ENCODE measurements around the gene QTRT2.

DNA sequence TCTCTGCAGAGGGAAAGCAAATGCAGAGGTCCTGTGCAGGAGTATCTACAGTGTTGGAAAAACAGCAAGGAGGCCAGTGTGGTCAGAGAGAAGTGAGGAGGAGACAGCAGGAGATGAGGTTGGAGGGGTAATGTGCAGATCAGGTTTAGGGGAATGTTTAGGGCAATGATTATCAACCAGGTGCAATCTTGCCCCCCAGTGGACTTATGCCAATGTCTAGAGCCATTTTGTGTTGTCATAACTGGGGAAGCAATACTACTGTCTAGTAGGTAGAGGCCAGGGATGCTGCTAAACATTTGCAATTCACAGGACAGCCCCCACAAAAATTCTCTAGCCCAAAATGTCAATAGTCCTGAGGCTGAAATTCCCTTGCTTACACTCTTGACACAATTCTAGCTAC lies 13.3 kb upstream of the QTRT2 start:
- TF ChIP-seq, protein P1, sequence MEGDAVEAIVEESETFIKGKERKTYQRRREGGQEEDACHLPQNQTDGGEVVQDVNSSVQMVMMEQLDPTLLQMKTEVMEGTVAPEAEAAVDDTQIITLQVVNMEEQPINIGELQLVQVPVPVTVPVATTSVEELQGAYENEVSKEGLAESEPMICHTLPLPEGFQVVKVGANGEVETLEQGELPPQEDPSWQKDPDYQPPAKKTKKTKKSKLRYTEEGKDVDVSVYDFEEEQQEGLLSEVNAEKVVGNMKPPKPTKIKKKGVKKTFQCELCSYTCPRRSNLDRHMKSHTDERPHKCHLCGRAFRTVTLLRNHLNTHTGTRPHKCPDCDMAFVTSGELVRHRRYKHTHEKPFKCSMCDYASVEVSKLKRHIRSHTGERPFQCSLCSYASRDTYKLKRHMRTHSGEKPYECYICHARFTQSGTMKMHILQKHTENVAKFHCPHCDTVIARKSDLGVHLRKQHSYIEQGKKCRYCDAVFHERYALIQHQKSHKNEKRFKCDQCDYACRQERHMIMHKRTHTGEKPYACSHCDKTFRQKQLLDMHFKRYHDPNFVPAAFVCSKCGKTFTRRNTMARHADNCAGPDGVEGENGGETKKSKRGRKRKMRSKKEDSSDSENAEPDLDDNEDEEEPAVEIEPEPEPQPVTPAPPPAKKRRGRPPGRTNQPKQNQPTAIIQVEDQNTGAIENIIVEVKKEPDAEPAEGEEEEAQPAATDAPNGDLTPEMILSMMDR (conservative IDR thresholded peaks at IDR 0.05; ENCODE audit: low read length): no peak
- no peak for TF ChIP-seq EZH2phosphoT487 (IDR thresholded peaks at IDR 0.05; ENCODE audit: borderline replicate concordance)
